GM10266 (cell line): ENCODE measurements around the gene JMY.

Experiments
- DNase-seq: peaks from one replicate; pipeline ENCODE4 v3.0.0; 2012; ENCODE audit errors: extremely low spot score
- CTCF ChIP-seq: IDR thresholded peaks from 2 replicates; pipeline ENCODE4 v1.5.1; 2012; ENCODE audit warnings: mild to moderate bottlenecking, low read depth; ENCODE audit not compliant: control insufficient read depth, insufficient read depth; ENCODE audit errors: missing control alignments

Gene JMY

GRCh38 chr5:79200573-79201183, 35.3 kb upstream of the JMY start:
- DNase-seq = peak; percentile 37
- TF ChIP-seq CTCF = peak; percentile 45

GRCh38 chr5:79201206-79201605, 34.7 kb upstream of the JMY start:
- DNase-seq = no peak
- TF ChIP-seq CTCF = no peak

GRCh38 chr5:79202076-79202475, 33.9 kb upstream of the JMY start:
- TF ChIP-seq CTCF = no peak
- no peak for DNase-seq

GRCh38 chr5:79205965-79206364, 30.0 kb upstream of the JMY start:
- TF ChIP-seq CTCF = no peak
- DNase-seq = no peak

GRCh38 chr5:79206541-79206940, 29.4 kb upstream of the JMY start:
- no peak for TF ChIP-seq CTCF
- DNase-seq = no peak

GRCh38 chr5:79209505-79209904, 26.4 kb upstream of the JMY start:
- no peak for DNase-seq
- TF ChIP-seq CTCF = no peak

- TF ChIP-seq CTCF = no peak
- no peak for DNase-seq
These were observed 11.5 kb upstream of the JMY start for GRCh38 chr5:79224286-79224984.
